HTERT RPE-1 (cell line): ENCODE results near the gene HNRNPA2B1.

Source experiments
- in situ Hi-C: fragments of 300-500 bp; cut with MboI; formaldehyde crosslinking; loops from 4 replicates; pipeline ENCODE4 v1.14.3; 2020; ENCODE audit warnings: low sequenced_read_pairs

Gene HNRNPA2B1

GRCh38 chr7:26200444-26201246 lies at the start of gene HNRNPA2B1:
Gene HNRNPA2B1 (minus strand): TSS chr7:26200746. CDS start chr7:26200577, 169 bp downstream.
- in situ Hi-C loops = no loop called here

GRCh38 chr7:26250239-26250638 lies 49.7 kb upstream of the HNRNPA2B1 start:
- in situ Hi-C loops = no loop called here

- in situ Hi-C loops = no loop called here
Observed at GRCh38 chr7:26245150-26245549, 44.6 kb upstream of the HNRNPA2B1 start.

GRCh38 chr7:26238032-26238431 lies 37.5 kb upstream of the HNRNPA2B1 start:
- in situ Hi-C loops = no loop called here

GRCh38 chr7:26237035-26237807 lies 36.7 kb upstream of the HNRNPA2B1 start:
- in situ Hi-C loops = no loop called here

GRCh38 chr7:26233902-26234511 lies 33.5 kb upstream of the HNRNPA2B1 start:
- in situ Hi-C loops = no loop called here

- in situ Hi-C loops = no loop called here
Observed at GRCh38 chr7:26227987-26228386, 27.4 kb upstream of the HNRNPA2B1 start.

- in situ Hi-C loops = no loop called here
Observed at GRCh38 chr7:26224359-26224758, 23.8 kb upstream of the HNRNPA2B1 start.

- in situ Hi-C loops = no loop called here
Observed at GRCh38 chr7:26216049-26216448, 15.5 kb upstream of the HNRNPA2B1 start.

- in situ Hi-C loops = no loop called here
Observed at GRCh38 chr7:26213807-26214515, 13.4 kb upstream of the HNRNPA2B1 start.

GRCh38 chr7:26212921-26213718 lies 12.6 kb upstream of the HNRNPA2B1 start:
- in situ Hi-C loops = no loop called here

- in situ Hi-C loops = no loop called here
Observed at GRCh38 chr7:26208040-26208439, 7.5 kb upstream of the HNRNPA2B1 start.

GRCh38 chr7:26203016-26203415 lies 2.5 kb upstream of the HNRNPA2B1 start:
- in situ Hi-C loops = no loop called here

GRCh38 chr7:26202019-26202990 lies 1.8 kb upstream of the HNRNPA2B1 start:
- in situ Hi-C loops = no loop called here

- in situ Hi-C loops = no loop called here
Observed at GRCh38 chr7:26201247-26202018, 887 bp upstream of the HNRNPA2B1 start, which contains the start of gene CBX3. Gene CBX3 (plus strand): TSS chr7:26201745. CDS start chr7:26202999, 1,254 bp downstream.

- in situ Hi-C loops = no loop called here
Observed at GRCh38 chr7:26200038-26200443, 505 bp downstream of the HNRNPA2B1 start.

GRCh38 chr7:26199301-26200037 lies 1.1 kb downstream of the HNRNPA2B1 start:
- in situ Hi-C loops = no loop called here
